GM19193 (cell line): ENCODE data around the gene NR1H4.

ENCODE experiments used
- POLR2A ChIP-seq: IDR thresholded peaks from 4 replicates; pipeline ENCODE4 v1.6.1; 2011; ENCODE audit not compliant: insufficient read depth, insufficient read length; ENCODE audit errors: extremely low read depth

Gene NR1H4

GRCh38 chr12:100491104-100491503 lies 17.4 kb downstream of the NR1H4 start:
- no peak for TF ChIP-seq POLR2A

GRCh38 chr12:100493396-100494012 lies 19.8 kb downstream of the NR1H4 start:
- no peak for TF ChIP-seq POLR2A

GRCh38 chr12:100494026-100494425 lies 20.4 kb downstream of the NR1H4 start:
- TF ChIP-seq POLR2A, result no peak

GRCh38 chr12:100494538-100494937 lies 20.9 kb downstream of the NR1H4 start:
- TF ChIP-seq POLR2A, result no peak

GRCh38 chr12:100497105-100497795 lies 23.6 kb downstream of the NR1H4 start:
- no peak for TF ChIP-seq POLR2A

- no peak for TF ChIP-seq POLR2A
Measured at GRCh38 chr12:100498141-100498540, 24.5 kb downstream of the NR1H4 start.

- no peak for TF ChIP-seq POLR2A
Measured at GRCh38 chr12:100499416-100499815, 25.8 kb downstream of the NR1H4 start.

GRCh38 chr12:100503228-100503628 lies 29.6 kb downstream of the NR1H4 start:
- no peak for TF ChIP-seq POLR2A

GRCh38 chr12:100504804-100505203 lies 31.1 kb downstream of the NR1H4 start:
- TF ChIP-seq POLR2A, result no peak

GRCh38 chr12:100508751-100509150 lies 35.1 kb downstream of the NR1H4 start:
- TF ChIP-seq POLR2A, result no peak

GRCh38 chr12:100512692-100513091 lies 39.0 kb downstream of the NR1H4 start:
- no peak for TF ChIP-seq POLR2A

GRCh38 chr12:100515968-100516367 lies 42.3 kb downstream of the NR1H4 start:
- TF ChIP-seq POLR2A, result no peak

- TF ChIP-seq POLR2A, result no peak
Measured at GRCh38 chr12:100518376-100518775, 44.7 kb downstream of the NR1H4 start.

- TF ChIP-seq POLR2A, result no peak
Measured at GRCh38 chr12:100520048-100520769, 46.5 kb downstream of the NR1H4 start.

- no peak for TF ChIP-seq POLR2A
Measured at GRCh38 chr12:100521958-100522357, 48.3 kb downstream of the NR1H4 start.

GRCh38 chr12:100528034-100528433 lies 54.4 kb downstream of the NR1H4 start:
- TF ChIP-seq POLR2A, result no peak

GRCh38 chr12:100528471-100529127 lies 54.9 kb downstream of the NR1H4 start:
- no peak for TF ChIP-seq POLR2A
